GM19452 (cell line): ENCODE results near the gene SLC38A3.

ENCODE experiments used
- ATAC-seq: cut with Tn5 transposase; IDR thresholded peaks from one replicate; pipeline ENCODE4 v1.9.1; 2021; ENCODE audit not compliant: unreplicated experiment

Gene SLC38A3

DNA sequence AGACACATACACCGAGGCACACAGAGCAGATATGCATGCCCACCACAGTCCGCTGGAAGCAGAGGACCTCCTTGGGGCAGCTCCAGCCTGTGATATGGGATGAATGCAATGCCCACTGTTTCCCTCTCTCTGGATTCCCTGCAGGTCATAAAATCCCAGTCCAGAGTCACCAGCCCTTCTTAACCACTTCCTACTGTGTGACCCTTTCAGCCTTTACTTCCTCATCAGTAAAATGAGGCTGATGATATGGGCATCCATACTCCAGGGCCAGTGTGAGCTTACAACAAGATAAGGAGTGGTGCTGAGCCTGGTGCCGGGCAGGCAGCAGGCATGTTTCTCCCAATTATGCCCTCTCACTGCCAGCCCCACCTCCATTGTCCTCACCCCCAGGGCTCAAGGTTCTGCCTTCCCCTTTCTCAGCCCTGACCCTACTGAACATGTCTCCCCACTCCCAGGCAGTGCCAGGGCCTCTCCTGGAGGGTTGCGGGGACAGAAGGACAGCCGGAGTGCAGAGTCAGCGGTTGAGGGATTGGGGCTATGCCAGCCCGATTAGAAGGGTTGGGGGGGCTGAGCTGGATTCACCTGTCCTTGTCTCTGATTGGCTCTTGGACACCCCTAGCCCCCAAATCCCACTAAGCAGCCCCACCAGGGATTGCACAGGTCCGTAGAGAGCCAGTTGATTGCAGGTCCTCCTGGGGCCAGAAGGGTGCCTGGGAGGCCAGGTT, 14.0 kb upstream of the SLC38A3 start, which contains the start of gene GNAT1:
Gene GNAT1 (plus strand): TSS at position 675 of the 725 bp plus-strand sequence. CDS start 116 bp downstream, outside the sequence.
- ATAC-seq, result no peak

DNA sequence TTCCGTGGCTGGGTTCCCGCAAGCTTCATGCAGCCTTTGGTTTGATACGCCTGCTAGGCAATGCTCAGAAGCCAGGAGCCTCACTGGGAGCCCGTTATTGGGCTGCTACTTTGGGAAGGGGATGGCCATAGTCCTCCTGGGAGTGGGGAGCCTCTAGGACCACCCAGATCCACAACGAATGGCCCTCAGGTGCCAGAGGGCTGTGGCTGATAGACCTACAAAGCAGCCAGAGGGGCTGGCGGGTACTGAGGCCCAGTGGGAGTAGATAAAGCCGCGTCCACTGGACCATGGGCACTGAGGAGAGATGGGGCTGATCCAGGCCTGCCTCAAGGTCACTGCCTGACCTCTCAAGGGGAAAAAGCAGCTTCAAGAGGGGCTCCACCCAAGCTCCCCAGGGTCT, 12.9 kb upstream of the SLC38A3 start:
- ATAC-seq, result no peak

DNA sequence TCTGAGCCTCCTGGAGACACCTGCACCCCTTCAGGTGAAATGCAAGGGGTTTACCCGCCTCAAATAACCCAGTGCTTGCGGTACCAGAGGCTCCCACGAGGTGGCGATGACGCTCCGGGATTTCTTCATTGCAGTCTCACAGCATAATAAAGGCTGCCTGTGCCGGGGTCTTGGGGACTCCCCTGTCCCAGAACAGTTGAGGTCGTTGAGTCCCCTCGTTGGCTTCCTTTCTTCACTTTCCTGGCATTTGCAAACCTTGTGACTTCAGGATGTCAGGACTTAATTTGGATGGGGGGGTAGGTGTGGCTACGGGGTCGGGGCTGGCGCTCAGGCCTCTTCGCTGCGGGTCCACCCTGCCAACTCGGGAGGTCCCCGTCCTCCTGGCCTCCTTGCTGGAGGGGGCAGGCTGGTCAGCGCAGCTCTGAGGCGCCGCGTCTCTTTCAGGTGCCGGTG, 12.4 kb upstream of the SLC38A3 start:
- no peak for ATAC-seq

DNA sequence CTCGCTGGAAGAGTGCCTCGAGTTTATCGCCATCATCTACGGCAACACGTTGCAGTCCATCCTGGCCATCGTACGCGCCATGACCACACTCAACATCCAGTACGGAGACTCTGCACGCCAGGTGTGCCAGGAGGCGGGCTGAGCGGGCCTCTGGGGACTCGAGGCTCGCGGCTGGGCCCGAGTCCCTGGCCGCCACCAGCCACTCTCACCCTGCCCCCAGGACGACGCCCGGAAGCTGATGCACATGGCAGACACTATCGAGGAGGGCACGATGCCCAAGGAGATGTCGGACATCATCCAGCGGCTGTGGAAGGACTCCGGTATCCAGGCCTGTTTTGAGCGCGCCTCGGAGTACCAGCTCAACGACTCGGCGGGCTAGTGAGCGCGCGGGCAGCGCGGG, 11.8 kb upstream of the SLC38A3 start:
- no peak for ATAC-seq

DNA sequence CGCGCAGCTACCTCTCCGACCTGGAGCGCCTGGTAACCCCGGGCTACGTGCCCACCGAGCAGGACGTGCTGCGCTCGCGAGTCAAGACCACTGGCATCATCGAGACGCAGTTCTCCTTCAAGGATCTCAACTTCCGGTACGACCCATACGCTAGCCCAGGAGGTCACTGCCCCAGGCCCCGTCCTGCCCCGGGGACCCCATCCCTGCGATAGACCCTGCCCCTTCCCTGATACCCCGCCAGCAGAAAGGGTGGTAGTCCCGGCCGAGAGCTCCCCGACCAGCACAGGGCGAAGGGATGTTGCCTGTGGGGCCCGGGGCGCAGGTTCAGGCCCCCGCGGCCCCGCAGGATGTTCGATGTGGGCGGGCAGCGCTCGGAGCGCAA, 11.3 kb upstream of the SLC38A3 start:
- no peak for ATAC-seq

DNA sequence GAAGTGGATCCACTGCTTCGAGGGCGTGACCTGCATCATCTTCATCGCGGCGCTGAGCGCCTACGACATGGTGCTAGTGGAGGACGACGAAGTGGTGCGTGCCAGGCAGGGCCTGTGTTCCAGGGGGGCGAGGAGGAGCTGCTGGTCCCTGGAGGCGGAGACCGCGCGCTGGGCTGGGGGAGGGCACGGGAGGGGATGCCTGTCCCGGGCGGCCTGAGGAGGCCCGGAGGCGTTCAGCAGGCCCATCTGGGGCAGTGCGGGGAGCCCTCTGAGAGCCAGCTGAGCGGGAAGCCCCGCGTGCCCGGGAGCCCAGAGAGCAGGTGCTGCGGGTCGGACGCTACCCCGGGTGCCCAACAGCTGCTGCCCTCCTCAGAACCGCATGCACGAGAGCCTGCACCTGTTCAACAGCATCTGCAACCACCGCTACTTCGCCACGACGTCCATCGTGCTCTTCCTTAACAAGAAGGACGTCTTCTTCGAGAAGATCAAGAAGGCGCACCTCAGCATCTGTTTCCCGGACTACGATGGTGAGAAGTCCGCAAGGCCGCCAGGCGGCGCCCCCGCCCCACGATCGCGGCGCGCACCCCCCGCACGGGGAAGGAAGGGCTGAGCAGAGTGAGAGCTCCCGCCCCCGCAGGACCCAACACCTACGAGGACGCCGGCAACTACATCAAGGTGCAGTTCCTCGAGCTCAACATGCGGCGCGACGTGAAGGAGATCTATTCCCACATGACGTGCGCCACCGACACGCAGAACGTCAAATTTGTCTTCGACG, 10.8 kb upstream of the SLC38A3 start:
- no peak for ATAC-seq

DNA sequence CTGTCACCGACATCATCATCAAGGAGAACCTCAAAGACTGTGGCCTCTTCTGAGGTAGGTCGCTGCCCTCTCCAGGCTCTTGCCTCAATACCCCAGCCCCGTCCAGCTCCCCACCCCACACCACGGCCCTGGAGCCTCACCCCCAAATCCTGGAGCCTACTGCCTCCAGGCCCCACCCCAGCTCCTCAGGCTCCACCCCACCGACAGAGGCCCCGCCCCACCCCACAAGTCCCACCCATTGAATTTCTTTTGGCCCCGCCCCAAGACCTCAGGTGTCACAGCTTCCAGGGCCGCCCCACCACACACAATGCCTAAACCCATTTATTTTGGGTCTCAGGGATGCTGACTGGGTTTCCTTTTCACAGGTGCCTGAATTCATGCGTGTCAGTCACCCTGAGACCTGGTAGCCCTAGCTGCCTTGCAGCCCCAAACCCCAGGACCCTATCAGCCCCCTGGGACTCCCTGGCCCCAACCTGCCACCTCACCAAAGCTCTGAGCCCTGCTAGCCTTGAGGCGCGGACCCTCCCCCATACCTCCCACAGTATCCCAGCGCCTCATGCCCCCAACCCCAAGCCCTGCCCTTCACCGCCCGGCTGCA, 10.1 kb upstream of the SLC38A3 start:
- ATAC-seq, result no peak

DNA sequence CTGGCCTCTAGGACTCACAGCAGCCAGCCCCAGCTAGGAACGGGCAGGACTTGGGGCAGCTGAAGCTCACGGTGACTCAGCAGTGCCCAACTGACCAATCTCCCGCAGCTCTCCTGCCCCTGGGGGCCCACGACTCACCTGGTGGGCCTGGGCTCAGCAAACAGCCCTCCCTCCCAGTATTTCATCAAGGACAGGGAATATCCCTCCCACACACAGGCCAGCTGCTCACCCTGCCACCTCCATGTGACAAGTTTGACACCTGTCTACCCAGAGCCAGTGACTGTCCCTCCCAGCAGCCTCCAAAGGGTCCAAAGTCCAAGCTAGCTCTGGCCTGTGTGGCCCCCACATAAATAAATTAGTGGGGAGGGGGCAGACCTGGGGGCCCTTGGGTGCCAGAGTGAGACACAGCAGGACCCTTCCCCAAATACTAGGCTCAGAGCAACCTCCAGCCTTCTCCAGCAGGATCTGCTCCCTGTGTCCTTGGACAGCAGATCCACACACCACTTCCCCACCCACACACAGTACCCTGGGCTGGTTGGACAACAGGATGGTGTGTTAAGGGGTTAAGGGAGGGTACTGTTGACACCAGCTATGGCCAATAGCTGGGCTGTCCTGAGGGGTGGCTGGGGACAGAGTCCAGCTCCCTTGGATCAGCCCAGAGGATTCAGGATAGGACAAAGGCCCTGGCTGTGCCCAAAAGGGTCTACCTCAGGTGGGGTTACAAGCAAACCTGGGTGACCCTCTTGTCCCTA, 9.4 kb upstream of the SLC38A3 start:
- no peak for ATAC-seq

DNA sequence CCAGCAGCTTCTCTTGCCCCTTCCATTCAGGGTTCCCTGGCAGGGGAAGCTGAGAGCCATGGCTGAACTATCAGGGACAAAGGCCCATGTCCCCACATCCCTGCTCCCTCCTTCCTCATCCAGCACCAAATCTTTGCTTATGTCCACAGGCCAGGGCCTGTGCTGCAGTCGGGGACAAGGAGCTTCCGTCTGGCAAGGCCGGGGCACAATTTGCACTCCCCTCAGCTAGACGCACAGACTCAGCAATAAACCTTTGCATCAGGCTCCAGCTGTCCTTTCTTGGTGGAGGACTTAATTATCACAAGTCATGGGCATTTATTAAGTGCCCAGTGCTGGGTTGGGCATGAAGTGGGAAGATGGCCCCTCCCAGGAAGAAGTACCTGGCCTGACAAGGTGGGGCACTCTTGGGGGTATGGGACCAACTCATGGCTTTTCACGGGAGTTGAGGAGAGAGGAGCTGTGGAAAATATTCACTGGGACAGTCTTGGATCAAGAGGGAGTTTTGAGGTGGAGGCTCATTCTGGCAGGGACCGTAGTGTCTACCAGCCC, 8.7 kb upstream of the SLC38A3 start:
- ATAC-seq, result no peak

DNA sequence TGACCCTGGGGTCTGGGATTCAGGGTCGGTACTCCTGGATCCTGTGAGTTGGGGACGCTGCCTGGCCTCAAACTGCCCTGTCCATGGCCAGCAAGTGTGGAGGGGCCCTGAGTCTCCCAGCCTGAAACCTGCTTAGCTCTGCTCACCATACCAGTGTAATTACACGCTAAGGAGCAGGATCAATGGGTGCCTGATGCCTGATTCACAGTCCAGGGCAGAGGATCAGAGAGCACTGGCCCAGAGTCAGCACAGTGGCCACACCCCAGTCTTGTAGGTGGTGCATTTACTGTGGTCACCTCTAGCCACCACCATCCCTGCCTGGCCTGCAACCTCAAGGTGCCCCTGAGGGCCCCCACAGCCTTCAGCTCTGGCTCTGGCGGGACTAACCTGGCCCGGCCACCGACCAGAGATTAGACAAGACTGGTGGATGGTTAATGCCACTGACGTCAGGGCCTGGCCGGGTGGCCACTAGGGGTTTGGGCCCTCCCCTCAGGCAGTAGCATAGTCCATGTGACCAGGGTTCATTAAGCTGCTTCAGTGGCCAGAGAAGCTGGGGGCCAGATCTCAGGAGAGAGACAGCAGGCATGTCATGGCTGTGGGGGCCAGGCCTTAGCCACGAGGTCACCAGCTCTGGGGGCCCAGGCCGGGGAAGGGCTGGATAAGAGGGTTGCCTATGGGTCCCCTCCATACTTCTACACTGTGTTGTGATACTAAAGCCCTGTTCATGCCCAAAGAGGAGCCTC, 3.3 kb upstream of the SLC38A3 start:
- no peak for ATAC-seq

DNA sequence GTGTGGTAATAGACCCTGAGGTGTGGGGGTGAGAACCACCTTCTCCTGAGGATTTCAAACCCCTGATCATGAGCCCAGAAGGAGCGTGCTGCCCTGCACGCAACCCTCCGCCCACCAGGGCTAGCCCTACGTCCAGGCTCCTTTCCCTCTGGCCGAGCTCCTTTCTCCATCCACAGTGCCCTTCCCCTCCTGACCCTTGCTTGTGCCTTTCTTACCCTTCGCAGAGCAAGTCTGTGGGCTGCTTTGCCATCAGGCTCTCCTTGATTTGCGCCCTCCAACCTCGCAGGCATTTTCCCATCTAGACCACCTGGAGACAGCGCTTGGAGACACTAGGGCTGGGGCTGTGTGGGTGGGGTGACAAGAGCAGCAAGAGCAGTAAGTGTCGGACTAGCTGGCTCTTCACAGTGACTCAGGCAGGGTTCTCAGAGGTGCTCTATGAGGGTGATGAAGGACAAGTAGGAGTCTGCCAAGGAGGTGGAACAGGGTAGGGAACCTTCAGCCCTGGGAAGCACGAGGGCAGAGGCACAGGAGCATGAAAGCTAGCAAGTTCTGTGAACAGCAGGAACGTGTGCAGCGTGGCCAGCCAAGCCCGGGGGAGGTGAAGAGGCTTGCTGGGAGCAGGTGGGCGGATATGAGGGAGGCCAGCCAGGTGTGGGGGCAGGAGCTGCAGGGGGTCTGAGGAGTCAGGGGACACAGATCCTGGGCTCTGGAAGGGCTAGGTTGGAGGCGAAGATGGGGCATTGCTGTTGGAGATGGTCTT, 2.5 kb upstream of the SLC38A3 start:
- ATAC-seq, result no peak

DNA sequence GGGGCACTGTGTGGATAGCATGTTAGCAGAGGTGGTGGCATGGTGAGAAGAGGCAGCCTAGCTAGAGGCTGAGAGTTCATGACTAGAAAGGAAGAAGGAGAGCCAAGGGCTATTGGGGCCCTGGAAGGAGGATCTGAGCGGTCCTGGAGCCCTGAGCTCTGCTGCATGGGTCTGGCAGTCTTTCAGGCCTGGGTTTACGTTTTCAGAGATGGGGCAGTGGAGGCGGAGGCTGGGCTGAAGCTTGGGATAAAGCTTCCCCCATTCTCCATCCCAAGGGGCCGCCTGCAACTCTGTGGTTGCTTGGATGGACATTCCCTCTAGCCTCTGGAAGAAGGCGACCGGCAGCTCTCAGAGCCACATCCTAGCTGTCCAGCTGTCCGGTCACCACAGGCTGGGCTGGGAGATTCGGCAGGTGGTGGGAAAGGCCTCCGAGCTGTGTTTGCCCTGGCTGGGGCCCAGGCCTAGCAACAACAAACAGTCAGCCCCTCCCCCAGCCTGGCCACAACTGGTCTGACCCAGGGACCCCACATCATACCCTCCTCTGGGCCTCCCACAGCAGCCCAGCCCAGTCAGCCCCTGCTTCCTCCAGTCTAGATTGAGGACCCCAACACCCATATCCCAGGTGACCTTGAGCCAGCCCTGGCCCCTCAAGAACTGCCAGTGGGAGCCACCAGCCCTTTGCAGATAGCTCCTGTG, 1.8 kb upstream of the SLC38A3 start:
- no peak for ATAC-seq

DNA sequence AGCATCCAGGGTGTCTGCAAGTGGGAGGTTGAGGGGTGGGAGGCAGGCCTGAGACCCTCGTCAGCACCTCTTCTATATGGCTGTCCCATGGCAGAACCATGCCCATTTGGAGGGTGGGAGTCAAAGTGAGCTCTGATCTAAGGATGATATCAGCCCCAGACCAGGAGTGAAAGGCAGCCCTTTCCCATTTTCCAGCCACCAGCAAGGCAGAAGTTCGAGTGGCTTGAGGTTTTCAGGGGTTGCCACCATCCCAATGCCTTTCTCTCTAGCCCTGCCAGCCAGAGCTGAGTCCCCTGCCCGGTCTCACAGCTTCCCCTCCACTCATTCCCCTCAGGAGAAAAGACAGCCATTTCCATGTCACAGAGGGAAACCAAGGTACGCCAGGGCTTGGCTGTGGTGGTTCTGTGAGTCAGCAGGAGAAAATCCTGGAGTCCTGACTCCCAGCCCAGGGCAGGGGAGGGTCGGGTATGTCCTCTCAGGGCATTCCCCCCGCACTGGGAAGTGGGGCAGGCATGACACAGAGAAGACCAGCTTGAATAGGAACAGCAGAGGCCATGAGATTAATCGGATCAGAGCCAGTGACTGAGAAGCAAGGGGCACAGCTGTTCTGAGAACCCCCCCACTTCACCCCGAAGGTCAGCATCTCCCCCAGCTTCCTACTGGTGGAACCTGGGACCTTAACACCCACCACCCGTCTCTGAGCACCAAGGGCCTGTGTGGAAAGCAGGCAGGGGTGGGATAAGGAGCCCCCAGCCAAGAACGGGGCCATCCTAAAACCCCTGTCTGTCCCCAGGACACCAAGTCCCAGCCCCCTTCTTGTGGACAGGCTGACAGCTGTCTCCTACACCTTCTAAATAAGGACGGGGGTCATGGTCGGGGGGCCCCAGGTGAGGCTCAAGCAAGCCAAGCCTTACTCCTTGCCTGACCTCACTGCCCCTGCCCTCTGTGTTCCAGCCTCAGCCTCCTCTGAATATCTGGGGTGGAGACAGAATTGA, 965 bp upstream of the SLC38A3 start:
- ATAC-seq, result no peak

DNA sequence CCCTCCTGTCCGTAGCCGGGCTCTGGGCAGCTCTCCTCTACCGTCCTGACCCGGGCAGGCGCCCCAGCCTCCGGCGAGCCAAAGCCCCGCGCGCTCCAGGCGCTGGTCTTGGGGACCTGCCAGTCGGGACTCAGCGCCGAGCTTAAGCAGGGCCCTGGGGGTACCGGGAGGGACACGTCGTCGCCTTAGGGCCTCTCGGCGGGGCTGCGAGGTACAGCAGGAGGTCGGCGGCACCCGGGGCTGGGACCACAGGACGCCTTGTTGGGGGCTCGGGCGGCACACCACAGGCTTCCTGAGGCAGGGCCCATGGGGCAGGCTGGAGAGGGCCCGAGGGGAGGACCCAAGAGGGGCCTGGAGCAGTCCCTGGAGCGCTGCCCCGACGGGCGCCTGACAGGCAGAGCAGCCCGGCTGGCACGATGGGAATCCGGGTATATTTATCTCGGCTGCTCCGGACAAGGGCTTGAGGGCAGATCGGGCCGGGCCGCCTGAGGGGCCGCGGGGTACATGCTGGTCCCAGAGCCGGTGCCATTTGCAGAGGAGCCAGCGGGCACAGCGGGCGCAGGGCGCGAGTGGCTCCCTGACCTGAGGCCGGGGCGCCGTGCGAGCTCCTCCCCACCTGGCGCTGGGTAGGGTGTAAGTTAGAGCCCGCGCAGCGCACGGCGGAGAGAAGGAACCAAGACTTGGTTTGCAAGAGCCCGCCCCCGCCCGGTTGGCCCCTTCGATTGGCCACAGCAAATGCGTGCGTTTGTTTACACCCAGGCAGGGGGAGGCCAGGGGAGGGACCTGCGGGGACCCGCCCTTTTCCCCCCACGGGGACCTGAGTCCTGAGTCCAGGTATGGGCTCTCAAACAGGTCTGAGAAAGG, 574 bp downstream of the SLC38A3 start:
- ATAC-seq, result no peak

DNA sequence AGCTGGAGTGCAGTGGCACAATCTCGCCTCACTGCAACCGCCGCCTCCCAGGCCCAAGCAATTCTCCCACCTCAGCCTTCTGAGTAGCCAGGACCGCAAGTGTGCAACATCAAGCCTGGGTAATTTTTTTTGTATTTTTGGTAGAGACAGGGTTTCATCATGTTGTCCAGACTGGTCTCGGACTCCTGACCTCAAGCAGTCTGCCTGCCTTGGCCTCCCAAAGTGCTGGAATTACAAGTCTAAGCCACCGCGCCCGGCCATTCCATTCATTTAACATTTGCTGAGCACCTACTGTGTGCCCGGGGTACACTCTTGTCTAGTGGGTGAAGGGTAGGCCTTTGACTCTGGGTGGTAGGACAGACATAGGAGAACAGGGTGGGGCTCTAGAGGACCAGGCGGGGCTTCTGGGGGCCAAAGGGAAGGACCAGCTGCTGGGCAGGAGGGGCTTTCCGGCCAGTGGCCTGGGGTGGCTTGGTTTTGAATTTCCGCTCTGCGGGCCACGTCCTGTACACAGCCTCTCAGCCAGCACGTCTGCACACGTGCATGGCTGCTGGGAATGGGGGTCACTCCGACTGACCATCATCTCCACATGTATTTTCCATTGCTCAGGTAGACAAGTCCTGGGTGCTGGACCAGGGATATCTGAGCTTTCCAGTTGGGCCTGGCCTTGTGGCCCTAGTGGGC, 2.4 kb downstream of the SLC38A3 start:
- ATAC-seq, result no peak

DNA sequence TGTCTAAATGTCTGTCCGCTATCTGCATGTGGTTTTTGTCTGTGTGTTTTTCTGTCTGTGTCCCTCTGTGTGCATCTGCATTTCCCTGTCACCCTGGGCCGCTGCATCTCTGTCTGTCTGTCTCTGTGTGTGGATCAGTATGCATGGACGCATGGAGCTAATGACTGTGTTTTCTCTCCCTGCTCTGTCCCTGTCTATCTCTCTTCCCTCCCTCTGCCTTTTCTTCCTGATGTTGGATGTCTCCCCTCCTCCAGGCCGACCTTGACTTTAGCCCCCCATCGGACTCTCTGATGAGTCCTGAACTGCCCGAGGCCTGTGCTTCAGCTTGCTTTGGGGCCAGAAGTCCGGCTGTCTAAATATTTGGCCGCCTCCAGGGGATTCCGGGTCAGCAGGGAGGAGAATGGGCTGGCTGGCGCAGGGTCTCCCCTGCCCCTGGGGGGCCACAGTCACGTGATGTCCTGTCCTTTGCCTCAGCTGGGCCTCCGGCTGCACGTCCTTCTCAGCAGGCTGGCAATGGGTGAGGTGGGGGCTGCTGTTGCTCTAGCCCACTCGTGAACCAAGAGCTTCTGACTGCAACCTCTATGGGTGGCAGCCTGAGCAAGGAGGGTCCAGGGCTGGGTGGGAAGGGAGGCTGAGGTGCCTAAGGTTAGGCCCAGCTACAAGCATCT, 3.7 kb downstream of the SLC38A3 start:
- ATAC-seq, result no peak
